PC-3 (cell line): ENCODE results near the gene L3MBTL2.

Experiments used
- CTCF ChIP-seq: fragments of 300-600 bp; sonication (generic); conservative IDR thresholded peaks from 2 replicates; pipeline ENCODE4 v1.5.1; 2017; ENCODE audit warnings: antibody characterized with exemption, low read depth, mild to moderate bottlenecking, low read length
- EZH2phosphoT487 ChIP-seq: fragments of 300-600 bp; sonication (generic); IDR thresholded peaks from 2 replicates; pipeline ENCODE4 v1.6.1; 2018; ENCODE audit warnings: mild to moderate bottlenecking, antibody characterized with exemption, low read length, borderline replicate concordance

GRCh38 chr22:41239443-41240128, 34.5 kb downstream of the L3MBTL2 start:
- TF ChIP-seq CTCF (no peak), EZH2phosphoT487 (no peak)
